Heart left ventricle (tissue), 13 donors: ENCODE results near the gene EARS2.

Experiments used
- POLR2A ChIP-seq, 2 donors: fragments of 450-650 bp; IDR thresholded peaks; one replicate each; pipeline ENCODE4 v1.6.1; 2017; ENCODE audit warnings: antibody characterized with exemption in 2 of 2, mild to moderate bottlenecking in 2 of 2, moderate library complexity in 2 of 2
- TF ChIP-seq, protein P1 (sequence below), 12 donors: fragments of 200-600 bp; sonication (generic) in 4 of 12; IDR thresholded peaks; one replicate each; pipeline versions ENCODE4 v1.5.0 to v1.8.0; 2018 to 2022; ENCODE audit warnings: antibody characterized with exemption in 12 of 12, mild to moderate bottlenecking in 5 of 12
- donor health status: ischemic (EF 13 %, LVEDD 7.1; RV severe dilation, severe dysfunction).
- donor health status: DM: no; HTN: yes; CAD: no.
- donor health status: DM: no; HTN: no; CAD: no.
- donor health status: ischemic (EF 25% LVEDD 6.9; RV normal size, moderate dysfunction).
- donor health status: ischemic (EF 25% LVEDD 5.7; RV mildly dilated, moderate dysfunction).
- donor health status: ischemic (EF 35%, LVEDD 5.7; RV mildly dilated, moderate dysfunction).
- donor health status: nonischemic (EF 11% LVEDD 7.7; RV severe dilation, severe dysfunction).
- donor health status: DM: yes; HTN: yes; CAD: no.
- donor health status: PGD.
- donor health status: ischemic (EF 29% LVEDD 5.4; RV normal size, mild dysfunction).
- donor health status: nonischemic (EF 23%, LVEDD 6.1; RV moderate dilation, normal function).

DNA sequence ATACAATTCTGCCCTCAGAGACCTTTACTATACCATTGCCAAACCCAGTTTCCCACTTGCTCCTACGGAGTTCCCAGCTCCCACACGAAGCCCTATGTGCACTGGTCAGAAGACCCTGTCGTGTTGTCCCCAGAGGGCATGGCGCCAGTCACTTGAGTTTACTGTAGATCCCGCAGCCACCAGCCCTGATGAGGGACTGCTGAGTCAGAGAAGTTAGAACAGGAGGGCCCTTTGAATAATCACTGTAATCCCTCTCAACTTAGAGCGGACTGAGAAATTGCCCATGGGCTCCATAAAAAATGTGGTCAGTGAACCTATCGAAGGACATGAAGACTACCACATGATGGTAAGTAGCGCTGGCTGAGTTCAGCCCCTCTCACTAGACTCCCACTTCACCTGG is 9.6 kb upstream of the EARS2 start:
- TF ChIP-seq, protein P1, sequence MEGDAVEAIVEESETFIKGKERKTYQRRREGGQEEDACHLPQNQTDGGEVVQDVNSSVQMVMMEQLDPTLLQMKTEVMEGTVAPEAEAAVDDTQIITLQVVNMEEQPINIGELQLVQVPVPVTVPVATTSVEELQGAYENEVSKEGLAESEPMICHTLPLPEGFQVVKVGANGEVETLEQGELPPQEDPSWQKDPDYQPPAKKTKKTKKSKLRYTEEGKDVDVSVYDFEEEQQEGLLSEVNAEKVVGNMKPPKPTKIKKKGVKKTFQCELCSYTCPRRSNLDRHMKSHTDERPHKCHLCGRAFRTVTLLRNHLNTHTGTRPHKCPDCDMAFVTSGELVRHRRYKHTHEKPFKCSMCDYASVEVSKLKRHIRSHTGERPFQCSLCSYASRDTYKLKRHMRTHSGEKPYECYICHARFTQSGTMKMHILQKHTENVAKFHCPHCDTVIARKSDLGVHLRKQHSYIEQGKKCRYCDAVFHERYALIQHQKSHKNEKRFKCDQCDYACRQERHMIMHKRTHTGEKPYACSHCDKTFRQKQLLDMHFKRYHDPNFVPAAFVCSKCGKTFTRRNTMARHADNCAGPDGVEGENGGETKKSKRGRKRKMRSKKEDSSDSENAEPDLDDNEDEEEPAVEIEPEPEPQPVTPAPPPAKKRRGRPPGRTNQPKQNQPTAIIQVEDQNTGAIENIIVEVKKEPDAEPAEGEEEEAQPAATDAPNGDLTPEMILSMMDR (IDR thresholded peaks at IDR 0.05): no peak
- no peak for TF ChIP-seq POLR2A (IDR thresholded peaks at IDR 0.05)
